IMR-90 (cell line): ENCODE measurements around the gene HMCN1. TPM values are rescaled to one million over a fixed set of nuclear protein-coding genes. Genes with fewer than 3 reads are reported as not detected.

Source experiments
- ATAC-seq: fragments of 200-7000 bp; cut with Tn5 transposase; 2 replicates; pipeline ENCODE4 v1.9.1; 2020; ENCODE audit warnings: low read depth, mild to moderate bottlenecking, moderate library complexity
- BruUV-seq: library from RNA; stranded (reverse); fragments of 400-500 nt; replicated peaks from 2 replicates; lab custom pipeline; 2021; lab: Mats Ljungman, UMichigan
- CTCF ChIA-PET: fragments of 300-600 bp; formaldehyde crosslinking; extraction: SDS; loops from one replicate; lab custom pipeline; 2021; ENCODE audit warnings: antibody characterized with exemption; lab: Yijun Ruan, JAX
- POLR2A ChIA-PET: fragments of 300-600 bp; sonication (Branson Sonifier 250); formaldehyde crosslinking; loops from one replicate; lab custom pipeline; 2022; ENCODE audit warnings: antibody characterized with exemption; ENCODE audit not compliant: unreplicated experiment; lab: Charles Lee
- DNase-seq: peaks from one replicate; pipeline ENCODE4 v3.0.0; 2013
- H2AFZ ChIP-seq: replicated peaks from 2 replicates; pipeline ENCODE3; 2013; ENCODE audit warnings: low read length, mild to moderate bottlenecking; ENCODE audit not compliant: poor library complexity
- H2AK5ac ChIP-seq: 2 replicates; pipeline ENCODE4 v1.6.1; 2013; ENCODE audit warnings: low read depth, low read length, inconsistent platforms
- H2AK9ac ChIP-seq: replicated peaks from 2 replicates; pipeline ENCODE3; 2013; ENCODE audit warnings: mild to moderate bottlenecking, low read depth, low read length, moderate library complexity; ENCODE audit not compliant: poor library complexity
- H2BK120ac ChIP-seq: 2 replicates; pipeline ENCODE4 v1.6.1; 2013; ENCODE audit warnings: low read depth, low read length, inconsistent platforms
- H2BK15ac ChIP-seq: 3 replicates; pipeline ENCODE4 v1.6.1; 2013; ENCODE audit warnings: low read depth, low read length, inconsistent platforms
- H2BK20ac ChIP-seq: 2 replicates; pipeline ENCODE4 v1.6.1; 2013; ENCODE audit warnings: low read depth, mild to moderate bottlenecking, inconsistent platforms, low read length, moderate library complexity
- H2BK5ac ChIP-seq: 2 replicates; pipeline ENCODE4 v1.6.1; 2013; ENCODE audit warnings: mild to moderate bottlenecking, low read depth, low read length, inconsistent platforms; ENCODE audit not compliant: poor library complexity, severe bottlenecking
- H3K14ac ChIP-seq: replicated peaks from 2 replicates; pipeline ENCODE4 v1.6.1; 2013; ENCODE audit warnings: low read depth, low read length, inconsistent platforms
- H3K18ac ChIP-seq: 2 replicates; pipeline ENCODE4 v1.6.1; 2013; ENCODE audit warnings: low read depth, low read length, control low read depth
- H3K23ac ChIP-seq: 2 replicates; pipeline ENCODE4 v1.6.1; 2013; ENCODE audit warnings: low read depth, low read length, inconsistent platforms
- H3K27ac ChIP-seq: 2 replicates; pipeline ENCODE4 v1.5.1; 2013; ENCODE audit warnings: mild to moderate bottlenecking, control low read depth, low read length; ENCODE audit not compliant: insufficient read depth
- H3K27me3 ChIP-seq: 2 replicates; pipeline ENCODE4 v1.6.1; 2013; ENCODE audit warnings: low read length; ENCODE audit not compliant: control insufficient read depth, insufficient read depth
- H3K36me3 ChIP-seq: 2 replicates; pipeline ENCODE4 v1.6.1; 2013; ENCODE audit warnings: low read length, mixed read lengths; ENCODE audit not compliant: control insufficient read depth, insufficient read depth
- H3K4ac ChIP-seq: 2 replicates; pipeline ENCODE4 v1.6.1; 2013; ENCODE audit warnings: low read depth, low read length, inconsistent platforms
- H3K4me1 ChIP-seq: 2 replicates; pipeline ENCODE4 v1.6.1; 2013; ENCODE audit warnings: low read length, mixed read lengths; ENCODE audit not compliant: control insufficient read depth, insufficient read depth
- H3K4me2 ChIP-seq: 2 replicates; pipeline ENCODE4 v1.6.1; 2013; ENCODE audit warnings: low read depth, mild to moderate bottlenecking, control low read depth, low read length, moderate library complexity
- H3K4me3 ChIP-seq: 2 replicates; pipeline ENCODE4 v1.5.1; 2013; ENCODE audit warnings: low read depth, mild to moderate bottlenecking, control low read depth, low read length, moderate library complexity; ENCODE audit not compliant: insufficient read depth
- H3K56ac ChIP-seq: 2 replicates; pipeline ENCODE4 v1.6.1; 2013; ENCODE audit warnings: low read length, inconsistent platforms; ENCODE audit not compliant: insufficient read depth; ENCODE audit errors: extremely low read depth
- H3K79me1 ChIP-seq, 2 experiments: 2 replicates each; pipeline ENCODE4 v1.6.1; 2013; ENCODE audit warnings: low read length in 2 of 2, inconsistent platforms in 1 of 2, low read depth in 1 of 2
- H3K9ac ChIP-seq: 2 replicates; pipeline ENCODE4 v1.6.1; 2013; ENCODE audit warnings: low read depth, low read length, control low read depth
- H3K9me1 ChIP-seq: 2 replicates; pipeline ENCODE4 v1.6.1; 2013; ENCODE audit warnings: low read length, inconsistent platforms; ENCODE audit not compliant: insufficient read depth
- H3K9me3 ChIP-seq: 2 replicates; pipeline ENCODE4 v1.6.1; 2013; ENCODE audit warnings: low read length; ENCODE audit not compliant: control insufficient read depth, insufficient read depth
- H4K20me1 ChIP-seq: 2 replicates; pipeline ENCODE4 v1.6.1; 2013; ENCODE audit warnings: low read length, inconsistent platforms; ENCODE audit not compliant: insufficient read depth
- H4K5ac ChIP-seq: 2 replicates; pipeline ENCODE4 v1.6.1; 2013; ENCODE audit warnings: mild to moderate bottlenecking, low read depth, low read length, control low read depth
- H4K8ac ChIP-seq, 2 experiments: 2 replicates each; pipeline ENCODE4 v1.6.1; 2013; ENCODE audit warnings: low read depth in 2 of 2, low read length in 2 of 2, control low read depth in 1 of 2, inconsistent platforms in 1 of 2
- H4K91ac ChIP-seq: 2 replicates; pipeline ENCODE4 v1.6.1; 2013; ENCODE audit warnings: low read depth, low read length, inconsistent platforms; ENCODE audit not compliant: insufficient read depth
- BHLHE40 ChIP-seq: fragments of 150-350 bp; IDR thresholded peaks from 2 replicates; pipeline ENCODE4 v1.6.1; 2016; ENCODE audit warnings: mild to moderate bottlenecking, low read depth, low read length
- CEBPB ChIP-seq: IDR thresholded peaks from 2 replicates; pipeline ENCODE4 v1.6.1; 2012; ENCODE audit warnings: low read depth, low read length, improper control_type of control experiment
- CHD1 ChIP-seq: IDR thresholded peaks from 2 replicates; pipeline ENCODE4 v1.6.1; 2012; ENCODE audit warnings: low read depth, low read length, improper control_type of control experiment
- ELK1 ChIP-seq: fragments of 150-350 bp; IDR thresholded peaks from 2 replicates; pipeline ENCODE4 v1.6.1; 2016; ENCODE audit warnings: low read depth, mild to moderate bottlenecking, low read length, moderate library complexity, borderline replicate concordance
- FOS ChIP-seq: fragments of 150-350 bp; IDR thresholded peaks from 2 replicates; pipeline ENCODE4 v1.6.1; 2016; ENCODE audit warnings: low read depth, low read length
- MAFK ChIP-seq: IDR thresholded peaks from 2 replicates; pipeline ENCODE4 v1.6.1; 2012; ENCODE audit warnings: low read depth, low read length, improper control_type of control experiment
- MAZ ChIP-seq: IDR thresholded peaks from 2 replicates; pipeline ENCODE4 v1.6.1; 2012; ENCODE audit warnings: low read depth, mild to moderate bottlenecking, low read length, improper control_type of control experiment, moderate library complexity, borderline replicate concordance
- MXI1 ChIP-seq: IDR thresholded peaks from 2 replicates; pipeline ENCODE4 v1.6.1; 2012; ENCODE audit warnings: low read depth, mild to moderate bottlenecking, low read length, moderate library complexity, borderline replicate concordance
- NFE2L2 ChIP-seq: fragments of 150-350 bp; IDR thresholded peaks from 2 replicates; pipeline ENCODE4 v1.6.1; 2016; ENCODE audit warnings: low read depth, mild to moderate bottlenecking, low read length
- POLR2A ChIP-seq: IDR thresholded peaks from 2 replicates; pipeline ENCODE4 v1.6.1; 2012; ENCODE audit warnings: mild to moderate bottlenecking, low read depth, low read length
- RAD21 ChIP-seq: IDR thresholded peaks from 2 replicates; pipeline ENCODE4 v1.6.1; 2012; ENCODE audit warnings: low read length, improper control_type of control experiment
- RCOR1 ChIP-seq: IDR thresholded peaks from 2 replicates; pipeline ENCODE4 v1.6.1; 2012; ENCODE audit warnings: mild to moderate bottlenecking, low read length, improper control_type of control experiment; ENCODE audit not compliant: insufficient replicate concordance
- SMC3 ChIP-seq: fragments of 150-350 bp; IDR thresholded peaks from 2 replicates; pipeline ENCODE4 v1.6.1; 2016; ENCODE audit warnings: low read depth, mild to moderate bottlenecking, antibody characterized with exemption, low read length, moderate library complexity
- USF2 ChIP-seq: fragments of 150-350 bp; IDR thresholded peaks from 2 replicates; pipeline ENCODE4 v1.6.1; 2017; ENCODE audit warnings: mild to moderate bottlenecking, antibody characterized with exemption, low read length, low read depth
- WGBS, 2 experiments: methylation state at CpG; one replicate each; pipeline versions ENCODE4 v1.1.5 to v1.1.7; 2013; ENCODE audit warnings: missing lambda C conversion rate in 2 of 2; ENCODE audit not compliant: insufficient read length in 1 of 2; ENCODE audit errors: extremely low coverage in 2 of 2; 5-methylcytosine and 5-hydroxymethylcytosine counted together
- dilution Hi-C: fragments of 300-500 bp; cut with HindIII; formaldehyde crosslinking; loops from one replicate; pipeline ENCODE4 v1.14.3; 2018; ENCODE audit warnings: low sequenced_read_pairs; ENCODE audit not compliant: unreplicated experiment
- in situ Hi-C: fragments of 300-500 bp; cut with MboI; formaldehyde crosslinking; loops from 3 replicates; pipeline ENCODE4 v1.14.3; 2019; ENCODE audit warnings: low sequenced_read_pairs, inconsistent platforms, mixed read lengths
- intact Hi-C: fragments of 100-400 bp; cut with micrococcal nuclease; formaldehyde crosslinking; loops from 2 replicates; pipeline ENCODE4 v1.10.0; 2022
- polyA plus RNA-seq, 3 experiments: library from polyadenylated mRNA; depleted of rRNA; stranded (reverse); fragments of >200 nt; gene quantifications; 2 replicates each; pipeline ENCODE4 v1.2.3, GENCODE V29; 2012; ENCODE audit warnings: low replicate concordance in 1 of 3
- total RNA-seq: library from RNA; depleted of rRNA; stranded (reverse); fragments of >200 nt; gene quantifications from 2 replicates; pipeline ENCODE4 v1.2.3, GENCODE V29; 2012

Gene HMCN1
- total and polyA plus RNA-seq, 2 of the 4 experiments (the other 2 are of a cell fraction), result 6.1 to 11.7 TPM

- no TSS peak for BruUV-seq
- H3K79me1 ChIP-seq, result no peaks in the 10 kb centered on the region
- no peak overlapping the region for H4K8ac ChIP-seq
- no peak overlapping the region for H3K4me2 ChIP-seq
- H2AFZ ChIP-seq, result no peak overlapping the region
- H3K23ac ChIP-seq, result no peak overlapping the region
- no peak overlapping the region for H2AK9ac ChIP-seq
- ChIA-PET CTCF (no interaction called here), POLR2A (no interaction called here)
- DNase-seq (no peak), ATAC-seq (no peak)
- no peak overlapping the region for H2BK5ac ChIP-seq
- dilution Hi-C loops (no loop called here), intact Hi-C loops (no loop called here), in situ Hi-C loops (loop anchor here (25.0 kb wide), 1 partner anchor 881 kb away; no protein-coding TSS in a partner anchor)
- H2BK120ac ChIP-seq, result no peak overlapping the region
- TF ChIP-seq MXI1 (no peak), CHD1 (no peak), BHLHE40 (no peak), RAD21 (no peak), RCOR1 (no peak), ELK1 (no peak), USF2 (no peak), MAFK (no peak), MAZ (no peak), FOS (no peak), SMC3 (no peak), NFE2L2 (no peak), CEBPB (no peak), POLR2A (no peak)
- H3K9ac ChIP-seq, result no peak overlapping the region
- WGBS, 2 experiments, result no CpG with 5 or more reads among the region's 6 CpGs
- no peak overlapping the region for H3K56ac ChIP-seq
- H4K20me1 ChIP-seq, result no peaks in the 10 kb centered on the region
- H3K14ac ChIP-seq, result no peak overlapping the region
- no peaks in the 10 kb centered on the region for H3K4me1 ChIP-seq
- no peak overlapping the region for H2BK15ac ChIP-seq
- no peak overlapping the region for H4K5ac ChIP-seq
- no peak overlapping the region for H3K4me3 ChIP-seq
- no peak overlapping the region for H2BK20ac ChIP-seq
- H3K9me3 ChIP-seq, result no peaks in the 10 kb centered on the region
- no peak overlapping the region for H4K91ac ChIP-seq
- no peak overlapping the region for H3K18ac ChIP-seq
- no peaks in the 10 kb centered on the region for H3K36me3 ChIP-seq
- H2AK5ac ChIP-seq, result no peak overlapping the region
- H3K4ac ChIP-seq, result no peak overlapping the region
- no peak overlapping the region for H3K27ac ChIP-seq
- H3K27me3 ChIP-seq, result peaks cover 2% of the 10 kb centered on the region; the same call in 1 of the 2 replicates
- no peaks in the 10 kb centered on the region for H3K9me1 ChIP-seq
Observed at GRCh38 chr1:185693654-185694053, 40.5 kb upstream of the HMCN1 start.
